Fibroblast of the aortic adventitia (primary cell): ENCODE measurements around the gene PHF21A. TPM values are rescaled to one million over a fixed set of nuclear protein-coding genes. Genes with fewer than 3 reads are reported as not detected.
A peak's percentile ranks its signal among the peaks of the same experiment; 100 is the strongest.

Experiments
- DNase-seq: peaks from one replicate; pipeline ENCODE4 v3.0.0-alpha.2; 2010; ENCODE audit warnings: low read depth
- H3K4me3 ChIP-seq: 2 replicates; pipeline ENCODE4 v1.5.1; 2011; ENCODE audit warnings: low read depth, mild to moderate bottlenecking, control low read depth, low read length, moderate library complexity
- total RNA-seq: library from RNA; depleted of rRNA; stranded (reverse); fragments of >200 nt; gene quantifications from 2 replicates; pipeline ENCODE4 v1.2.3, GENCODE V29; 2012; ENCODE audit warnings: low replicate concordance
- TF ChIP-seq, protein P1 (sequence below): IDR thresholded peaks from 2 replicates; pipeline ENCODE4 v1.5.1; 2011; ENCODE audit warnings: mild to moderate bottlenecking, low read length, control low read depth, inconsistent platforms; ENCODE audit not compliant: insufficient read depth

PHF21A gene
- 22.5 and 24.0 TPM in 2 replicates for total RNA-seq

DNA sequence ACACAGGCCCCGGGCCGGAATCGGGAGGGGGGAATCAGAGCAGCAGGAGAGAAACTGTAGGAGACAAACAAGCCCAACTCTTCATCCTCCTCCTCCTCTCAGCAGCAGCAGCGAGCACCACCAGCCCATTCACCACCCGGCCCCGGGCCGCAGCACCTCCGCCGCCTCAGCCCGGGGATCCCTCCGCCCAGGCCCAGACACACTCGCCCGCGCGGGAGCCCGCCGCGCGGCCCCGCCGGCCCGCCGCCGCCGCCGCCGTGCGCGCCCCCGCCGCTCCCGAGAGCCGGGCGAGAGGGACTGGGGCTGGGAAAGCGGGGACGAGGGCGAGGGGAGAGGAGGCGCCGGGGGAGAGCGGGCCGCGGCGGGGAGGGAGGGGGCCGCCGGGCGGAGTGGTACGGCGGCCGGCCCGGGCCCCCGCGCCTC, at the start of gene PHF21A:
PHF21A (minus strand) TSS at position 154 of the 423 bp plus-strand sequence. CDS start 37,235 bp downstream, outside the sequence.
- H3K4me3 ChIP-seq: peak within 1 kb of the TSS; percentile 80
- TF ChIP-seq, protein P1, sequence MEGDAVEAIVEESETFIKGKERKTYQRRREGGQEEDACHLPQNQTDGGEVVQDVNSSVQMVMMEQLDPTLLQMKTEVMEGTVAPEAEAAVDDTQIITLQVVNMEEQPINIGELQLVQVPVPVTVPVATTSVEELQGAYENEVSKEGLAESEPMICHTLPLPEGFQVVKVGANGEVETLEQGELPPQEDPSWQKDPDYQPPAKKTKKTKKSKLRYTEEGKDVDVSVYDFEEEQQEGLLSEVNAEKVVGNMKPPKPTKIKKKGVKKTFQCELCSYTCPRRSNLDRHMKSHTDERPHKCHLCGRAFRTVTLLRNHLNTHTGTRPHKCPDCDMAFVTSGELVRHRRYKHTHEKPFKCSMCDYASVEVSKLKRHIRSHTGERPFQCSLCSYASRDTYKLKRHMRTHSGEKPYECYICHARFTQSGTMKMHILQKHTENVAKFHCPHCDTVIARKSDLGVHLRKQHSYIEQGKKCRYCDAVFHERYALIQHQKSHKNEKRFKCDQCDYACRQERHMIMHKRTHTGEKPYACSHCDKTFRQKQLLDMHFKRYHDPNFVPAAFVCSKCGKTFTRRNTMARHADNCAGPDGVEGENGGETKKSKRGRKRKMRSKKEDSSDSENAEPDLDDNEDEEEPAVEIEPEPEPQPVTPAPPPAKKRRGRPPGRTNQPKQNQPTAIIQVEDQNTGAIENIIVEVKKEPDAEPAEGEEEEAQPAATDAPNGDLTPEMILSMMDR: no peak
- peak; percentile 93 for DNase-seq

DNA sequence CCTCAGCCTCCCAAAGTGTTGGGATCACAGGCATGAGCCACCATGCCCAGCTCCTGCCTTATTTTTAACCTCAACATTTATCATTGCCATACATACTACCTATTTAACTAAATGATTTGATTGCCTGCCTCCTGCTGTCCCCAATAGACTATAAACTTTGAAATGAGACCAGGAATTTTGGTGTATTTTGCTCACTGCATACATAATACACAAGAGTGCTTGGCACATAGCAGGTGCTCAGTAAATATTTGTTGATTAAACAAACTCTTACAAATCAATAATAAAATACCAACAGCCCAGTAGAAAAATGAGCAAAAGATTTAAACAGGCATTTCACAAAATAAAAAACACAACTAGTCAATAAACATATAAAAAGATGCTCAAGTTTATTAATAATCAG, 49.5 kb upstream of the PHF21A start:
- no peak for DNase-seq
- TF ChIP-seq, protein P1: no peak
- no peak overlapping the region for H3K4me3 ChIP-seq

DNA sequence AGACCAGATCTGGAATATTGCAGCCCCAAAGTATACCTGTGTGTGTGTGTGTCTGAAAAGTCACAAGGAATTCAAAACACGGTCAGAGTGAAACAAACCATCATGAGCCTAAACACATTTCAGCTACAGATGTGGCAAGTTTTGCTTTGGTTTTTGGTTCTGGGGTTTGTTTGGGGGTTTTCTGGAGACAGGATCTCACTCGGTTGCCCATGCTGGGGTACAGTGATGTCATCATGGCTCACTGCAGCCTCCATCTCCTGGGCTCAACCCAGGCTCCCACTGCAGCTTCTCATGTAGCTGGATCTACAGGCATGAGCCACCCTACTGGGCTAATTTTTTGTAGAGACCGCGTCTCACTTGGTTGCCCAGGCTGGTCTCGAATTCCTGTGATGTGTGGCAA, 41.4 kb upstream of the PHF21A start:
- no peak for DNase-seq
- TF ChIP-seq, protein P1: no peak
- no peak overlapping the region for H3K4me3 ChIP-seq

DNA sequence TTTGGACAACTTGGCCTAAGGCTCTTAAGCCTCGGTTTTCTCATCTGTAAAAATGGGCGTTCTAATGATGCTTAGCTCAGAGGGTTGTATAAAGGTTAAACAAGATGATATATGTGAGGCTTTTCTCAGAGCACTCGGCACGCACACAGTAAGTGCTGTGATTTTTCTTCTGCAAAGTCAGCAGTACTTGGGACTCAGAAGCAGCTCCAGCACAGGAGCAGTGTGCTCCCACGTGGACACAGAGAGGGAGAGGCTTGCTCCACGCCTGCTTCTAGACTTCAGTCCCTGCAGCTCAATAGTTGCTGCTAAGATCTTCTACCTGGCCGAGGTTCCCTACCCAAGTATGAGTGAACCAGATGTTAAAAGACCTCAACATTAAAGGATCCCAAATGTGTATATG, 39.9 kb upstream of the PHF21A start:
- TF ChIP-seq, protein P1: no peak
- H3K4me3 ChIP-seq: no peak overlapping the region
- no peak for DNase-seq

DNA sequence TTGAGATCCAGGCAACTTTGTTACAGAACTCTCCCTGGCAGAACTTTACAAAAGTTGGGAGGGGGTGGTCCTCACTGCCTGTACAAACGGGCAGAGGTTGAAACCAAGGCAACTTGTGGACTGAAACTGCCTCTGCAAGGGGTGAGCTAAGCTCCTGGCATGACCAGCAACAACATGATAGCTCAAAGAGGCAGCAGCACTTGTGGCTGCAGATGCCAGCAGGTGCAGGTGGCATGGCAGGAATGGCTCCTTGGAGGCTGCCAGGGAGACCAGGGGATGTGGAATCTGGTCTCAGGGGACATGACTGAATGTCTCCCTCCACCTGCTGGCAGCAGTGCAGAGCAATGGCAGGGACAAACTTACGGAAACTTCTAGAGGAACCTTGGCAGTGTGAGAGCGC, 38.8 kb upstream of the PHF21A start:
- no peak for DNase-seq
- TF ChIP-seq, protein P1: no peak
- no peak overlapping the region for H3K4me3 ChIP-seq

DNA sequence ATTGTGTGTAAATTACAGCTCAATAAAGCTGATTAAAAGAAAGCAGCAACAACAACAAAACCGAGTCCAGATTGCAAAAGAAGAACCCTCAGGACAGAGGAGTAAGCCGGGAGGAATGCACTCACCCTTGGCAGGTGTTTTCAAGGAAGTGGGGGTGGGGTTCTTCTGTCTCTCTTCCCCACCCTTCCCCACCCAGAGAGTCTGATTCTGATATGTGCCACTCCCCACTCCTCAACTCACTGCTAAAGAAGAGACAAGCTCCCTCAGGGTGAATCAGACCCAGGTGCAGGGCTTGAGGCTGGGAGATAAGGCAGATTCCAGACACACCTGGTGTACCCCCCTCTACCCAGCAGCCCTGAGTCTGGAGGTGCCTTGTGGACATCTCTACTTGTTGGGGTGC, 38.4 kb upstream of the PHF21A start:
- no peak for DNase-seq
- no peak overlapping the region for H3K4me3 ChIP-seq
- TF ChIP-seq, protein P1: no peak

DNA sequence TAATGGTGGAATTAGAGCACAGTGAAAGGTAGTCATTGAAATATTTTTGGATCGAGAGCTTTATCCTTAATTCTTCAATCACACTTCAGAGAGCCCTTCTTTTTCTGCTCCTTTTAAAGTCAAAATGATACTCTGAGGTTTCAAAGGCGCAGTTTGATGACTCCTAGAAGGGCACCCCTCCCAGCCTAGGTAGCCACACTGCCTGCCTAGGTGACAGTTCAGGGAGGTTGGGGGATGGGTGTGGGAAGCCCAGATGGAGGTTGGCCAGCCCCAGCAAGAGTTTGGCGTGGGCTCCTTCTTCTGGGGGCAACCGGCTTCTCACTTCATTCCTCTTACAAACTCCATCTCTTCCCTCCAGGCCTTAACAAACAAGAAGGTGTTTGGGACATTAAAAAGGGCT, 28.6 kb upstream of the PHF21A start:
- no peak overlapping the region for H3K4me3 ChIP-seq
- TF ChIP-seq, protein P1: no peak
- DNase-seq: no peak
